GM12878 (cell line): ENCODE data around the gene RAPGEF1.

ENCODE experiments used
- TF ChIP-seq, protein P1 (sequence below), 3 experiments: IDR thresholded peaks in 2 of 3; conservative IDR thresholded peaks in 1 of 3; 2 replicates each; pipeline ENCODE4 v1.5.1; 2011; ENCODE audit warnings: low read depth in 3 of 3, low read length in 3 of 3, mild to moderate bottlenecking in 3 of 3, control low read depth in 2 of 3, moderate library complexity in 2 of 3, inconsistent platforms in 1 of 3, mixed read lengths in 1 of 3; ENCODE audit not compliant: control insufficient read depth in 2 of 3, insufficient read depth in 1 of 3; ENCODE audit errors: extremely low read depth in 1 of 3
- TF ChIP-seq, protein P2 (sequence below): IDR thresholded peaks from 2 replicates; pipeline ENCODE4 v1.6.1; 2012; ENCODE audit warnings: mild to moderate bottlenecking, low read depth, low read length

DNA sequence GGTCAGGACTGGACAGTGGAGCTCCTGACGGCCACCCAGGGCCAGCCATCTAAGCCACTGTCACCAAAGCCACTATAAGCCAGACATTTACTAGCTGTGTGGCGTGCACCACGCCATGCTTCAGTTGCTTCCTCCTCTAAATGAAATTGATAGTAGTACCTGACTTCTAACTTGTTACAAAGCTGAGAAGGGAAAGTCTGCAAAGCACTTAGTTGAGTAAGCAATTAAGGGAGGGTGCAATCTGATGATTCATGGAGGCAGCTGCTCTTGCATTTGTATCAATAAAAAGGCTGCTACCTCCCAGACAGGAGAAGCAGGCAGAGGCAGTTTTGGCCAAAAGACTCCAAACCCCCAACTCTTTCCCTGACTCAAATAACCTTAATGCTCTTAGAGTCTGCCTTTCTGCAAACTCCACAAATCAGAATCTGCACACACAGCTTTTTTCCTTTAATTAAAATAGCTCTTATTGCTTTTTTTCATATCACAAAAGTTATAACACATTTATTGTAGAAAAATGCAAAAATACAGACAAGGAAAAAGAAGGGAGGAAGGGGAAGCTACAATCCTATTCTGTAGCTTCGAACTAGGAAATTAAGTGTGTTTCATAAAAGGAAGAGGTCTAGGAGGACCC, 19.3 kb upstream of the RAPGEF1 start:
- TF ChIP-seq, protein P1, sequence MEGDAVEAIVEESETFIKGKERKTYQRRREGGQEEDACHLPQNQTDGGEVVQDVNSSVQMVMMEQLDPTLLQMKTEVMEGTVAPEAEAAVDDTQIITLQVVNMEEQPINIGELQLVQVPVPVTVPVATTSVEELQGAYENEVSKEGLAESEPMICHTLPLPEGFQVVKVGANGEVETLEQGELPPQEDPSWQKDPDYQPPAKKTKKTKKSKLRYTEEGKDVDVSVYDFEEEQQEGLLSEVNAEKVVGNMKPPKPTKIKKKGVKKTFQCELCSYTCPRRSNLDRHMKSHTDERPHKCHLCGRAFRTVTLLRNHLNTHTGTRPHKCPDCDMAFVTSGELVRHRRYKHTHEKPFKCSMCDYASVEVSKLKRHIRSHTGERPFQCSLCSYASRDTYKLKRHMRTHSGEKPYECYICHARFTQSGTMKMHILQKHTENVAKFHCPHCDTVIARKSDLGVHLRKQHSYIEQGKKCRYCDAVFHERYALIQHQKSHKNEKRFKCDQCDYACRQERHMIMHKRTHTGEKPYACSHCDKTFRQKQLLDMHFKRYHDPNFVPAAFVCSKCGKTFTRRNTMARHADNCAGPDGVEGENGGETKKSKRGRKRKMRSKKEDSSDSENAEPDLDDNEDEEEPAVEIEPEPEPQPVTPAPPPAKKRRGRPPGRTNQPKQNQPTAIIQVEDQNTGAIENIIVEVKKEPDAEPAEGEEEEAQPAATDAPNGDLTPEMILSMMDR (IDR thresholded peaks at IDR 0.05 in 2 of 3, conservative IDR thresholded peaks at IDR 0.05 in 1 of 3; ENCODE audit: control insufficient read depth in 2 of 3, extremely low read depth in 1 of 3, insufficient read depth in 1 of 3, low read depth in 3 of 3, low read length in 3 of 3): no peak
- TF ChIP-seq, protein P2, sequence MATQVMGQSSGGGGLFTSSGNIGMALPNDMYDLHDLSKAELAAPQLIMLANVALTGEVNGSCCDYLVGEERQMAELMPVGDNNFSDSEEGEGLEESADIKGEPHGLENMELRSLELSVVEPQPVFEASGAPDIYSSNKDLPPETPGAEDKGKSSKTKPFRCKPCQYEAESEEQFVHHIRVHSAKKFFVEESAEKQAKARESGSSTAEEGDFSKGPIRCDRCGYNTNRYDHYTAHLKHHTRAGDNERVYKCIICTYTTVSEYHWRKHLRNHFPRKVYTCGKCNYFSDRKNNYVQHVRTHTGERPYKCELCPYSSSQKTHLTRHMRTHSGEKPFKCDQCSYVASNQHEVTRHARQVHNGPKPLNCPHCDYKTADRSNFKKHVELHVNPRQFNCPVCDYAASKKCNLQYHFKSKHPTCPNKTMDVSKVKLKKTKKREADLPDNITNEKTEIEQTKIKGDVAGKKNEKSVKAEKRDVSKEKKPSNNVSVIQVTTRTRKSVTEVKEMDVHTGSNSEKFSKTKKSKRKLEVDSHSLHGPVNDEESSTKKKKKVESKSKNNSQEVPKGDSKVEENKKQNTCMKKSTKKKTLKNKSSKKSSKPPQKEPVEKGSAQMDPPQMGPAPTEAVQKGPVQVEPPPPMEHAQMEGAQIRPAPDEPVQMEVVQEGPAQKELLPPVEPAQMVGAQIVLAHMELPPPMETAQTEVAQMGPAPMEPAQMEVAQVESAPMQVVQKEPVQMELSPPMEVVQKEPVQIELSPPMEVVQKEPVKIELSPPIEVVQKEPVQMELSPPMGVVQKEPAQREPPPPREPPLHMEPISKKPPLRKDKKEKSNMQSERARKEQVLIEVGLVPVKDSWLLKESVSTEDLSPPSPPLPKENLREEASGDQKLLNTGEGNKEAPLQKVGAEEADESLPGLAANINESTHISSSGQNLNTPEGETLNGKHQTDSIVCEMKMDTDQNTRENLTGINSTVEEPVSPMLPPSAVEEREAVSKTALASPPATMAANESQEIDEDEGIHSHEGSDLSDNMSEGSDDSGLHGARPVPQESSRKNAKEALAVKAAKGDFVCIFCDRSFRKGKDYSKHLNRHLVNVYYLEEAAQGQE: no peak
